Measurements from ENCODE around the gene GSDME. TPM values are rescaled to one million over a fixed set of nuclear protein-coding genes. Genes with fewer than 3 reads are reported as not detected.
A peak's percentile ranks its signal among the peaks of the same experiment; 100 is the strongest.

GSDME gene
- total RNA-seq, 1 donor from 2014 or later = 23.6 TPM

DNA sequence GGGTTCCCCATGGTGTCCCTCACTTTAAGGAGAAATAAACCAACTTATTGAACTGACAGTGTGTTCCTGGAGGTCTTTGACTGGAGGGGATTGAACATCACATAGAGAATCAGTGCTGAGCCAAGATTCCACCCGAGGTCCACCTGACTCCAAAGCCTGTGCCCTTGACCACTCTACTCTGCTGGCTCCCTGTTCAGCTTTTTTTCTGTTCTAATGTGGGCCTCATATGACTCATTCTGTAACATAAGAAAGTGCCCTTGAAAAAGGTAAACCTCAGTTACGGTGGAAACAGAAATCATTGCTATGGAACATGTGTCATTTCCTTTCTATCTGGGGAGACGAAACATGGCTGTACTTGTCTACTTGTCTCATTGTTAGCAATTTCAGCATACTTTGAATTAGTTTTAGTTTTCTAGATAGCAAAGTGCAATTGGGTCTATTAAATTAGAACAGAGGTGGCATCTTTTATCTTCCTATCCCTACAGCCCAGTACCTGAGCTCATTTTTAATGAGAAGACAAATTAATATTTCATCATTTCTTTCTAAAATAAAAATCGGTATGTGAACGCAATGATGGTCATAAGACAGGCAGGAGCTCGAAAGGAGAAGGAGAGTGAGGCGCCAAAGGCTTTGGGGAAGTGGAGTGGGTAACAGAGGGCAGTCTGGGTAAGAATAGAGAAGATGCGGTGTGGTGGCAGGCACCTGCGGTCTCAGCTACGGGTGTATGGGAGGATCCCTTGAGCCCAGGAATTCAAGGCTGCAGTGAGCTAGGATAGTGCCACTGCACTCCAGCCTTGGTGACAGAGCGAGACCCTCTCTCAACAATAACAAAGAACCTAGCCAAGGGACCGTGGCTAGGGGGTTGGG, 1.5 kb downstream of the GSDME start:
- H3K9me3 Mint-ChIP-seq (ENCODE audit: low read depth) = no peaks in the 10 kb centered on the region
- peak overlapping the region; percentile 2 for H3K27ac Mint-ChIP-seq (ENCODE audit: unreplicated experiment)
- no peak for TF ChIP-seq CTCF (IDR thresholded peaks at IDR 0.05)
- peak overlapping the region; percentile 93 for H3K4me3 Mint-ChIP-seq (ENCODE audit: unreplicated experiment)
- H3K36me3 Mint-ChIP-seq (ENCODE audit: low read depth) = no peaks in the 10 kb centered on the region
- no peak for DNase-seq (ENCODE audit: low spot score)
- peaks cover 35% of the 10 kb centered on the region for H3K4me1 Mint-ChIP-seq (ENCODE audit: low read depth)
- no peaks in the 10 kb centered on the region for H3K27me3 Mint-ChIP-seq (ENCODE audit: low read depth)

GRCh38 chr7:24754906-24755506, 2.3 kb downstream of the GSDME start:
- Mint-ChIP-seq H3K4me1 (ENCODE audit: low read depth) (peaks cover 35% of the 10 kb centered on the region), H3K9me3 (ENCODE audit: low read depth) (no peaks in the 10 kb centered on the region), H3K27ac (ENCODE audit: unreplicated experiment) (peak overlapping the region; percentile 0), H3K36me3 (ENCODE audit: low read depth) (no peaks in the 10 kb centered on the region), H3K4me3 (ENCODE audit: unreplicated experiment) (no peak overlapping the region), H3K27me3 (ENCODE audit: low read depth) (no peaks in the 10 kb centered on the region)
- no peak for TF ChIP-seq CTCF (IDR thresholded peaks at IDR 0.05)
- DNase-seq (ENCODE audit: low spot score) = no peak

DNA sequence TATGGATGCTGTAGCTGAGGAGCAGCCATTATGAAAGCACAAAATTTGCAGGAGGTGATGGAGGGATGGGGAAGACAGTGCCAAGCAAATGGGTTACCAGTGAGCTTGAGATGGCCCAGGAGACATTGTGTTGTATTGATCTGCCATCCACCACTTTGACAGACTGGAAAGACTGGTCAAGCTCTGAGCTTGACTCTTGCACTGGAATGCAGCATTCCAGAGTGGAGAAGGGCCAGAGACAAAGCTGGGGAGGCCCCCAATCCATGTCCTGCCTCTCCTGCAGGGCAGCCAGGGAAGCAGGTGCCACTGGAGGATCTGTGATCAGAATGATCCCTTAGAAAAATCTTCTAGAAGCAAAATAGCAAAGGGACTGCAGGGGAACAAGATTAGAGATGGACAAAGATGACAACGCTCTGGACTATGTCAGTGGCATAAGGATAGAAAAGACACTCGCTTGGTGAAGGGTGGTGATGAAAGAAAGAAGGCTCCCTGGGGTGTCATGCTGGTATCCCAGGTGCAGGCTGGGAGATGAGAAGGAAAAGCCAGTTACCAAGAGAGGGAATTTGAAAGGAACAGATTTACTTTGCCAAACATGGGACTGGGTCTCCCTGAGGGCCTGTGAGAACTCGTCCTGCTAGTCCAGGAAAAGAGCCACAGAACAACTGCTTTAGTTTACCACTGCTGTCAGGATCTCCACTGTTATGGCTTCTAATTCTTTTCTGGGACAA, 5.0 kb downstream of the GSDME start:
- peaks cover 1% of the 10 kb centered on the region for H3K36me3 Mint-ChIP-seq (ENCODE audit: low read depth)
- H3K4me3 Mint-ChIP-seq (ENCODE audit: unreplicated experiment) = no peak overlapping the region
- H3K4me1 Mint-ChIP-seq (ENCODE audit: low read depth) = peaks cover 30% of the 10 kb centered on the region
- DNase-seq (ENCODE audit: low spot score) = no peak
- TF ChIP-seq CTCF (IDR thresholded peaks at IDR 0.05) = no peak
- H3K27ac Mint-ChIP-seq (ENCODE audit: unreplicated experiment) = no peak overlapping the region
- H3K9me3 Mint-ChIP-seq (ENCODE audit: low read depth) = no peaks in the 10 kb centered on the region
- no peaks in the 10 kb centered on the region for H3K27me3 Mint-ChIP-seq (ENCODE audit: low read depth)

DNA sequence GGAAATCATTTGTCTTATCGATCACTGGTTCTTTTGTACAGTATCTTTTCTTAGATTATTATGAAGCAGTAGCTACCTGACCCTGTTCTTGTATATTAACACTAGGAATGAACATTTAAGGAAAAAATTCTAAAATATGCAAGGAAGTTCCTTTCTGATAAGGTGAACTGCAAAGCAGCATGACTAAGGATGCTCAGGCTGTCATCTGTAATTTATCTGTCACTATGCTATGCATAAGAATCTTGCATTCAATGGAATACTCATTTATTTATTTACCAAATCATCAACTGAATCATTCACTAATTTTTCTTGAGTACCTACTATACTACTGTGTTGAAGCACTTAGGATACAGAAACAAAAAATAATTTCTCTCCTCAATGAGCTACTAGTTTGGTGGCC, 5.8 kb downstream of the GSDME start:
- peaks cover 27% of the 10 kb centered on the region for H3K4me1 Mint-ChIP-seq (ENCODE audit: low read depth)
- H3K4me3 Mint-ChIP-seq (ENCODE audit: unreplicated experiment) = no peak overlapping the region
- TF ChIP-seq CTCF (IDR thresholded peaks at IDR 0.05) = no peak
- DNase-seq (ENCODE audit: low spot score) = no peak
- no peak overlapping the region for H3K27ac Mint-ChIP-seq (ENCODE audit: unreplicated experiment)
- no peaks in the 10 kb centered on the region for H3K9me3 Mint-ChIP-seq (ENCODE audit: low read depth)
- peaks cover 5% of the 10 kb centered on the region for H3K36me3 Mint-ChIP-seq (ENCODE audit: low read depth)
- H3K27me3 Mint-ChIP-seq (ENCODE audit: low read depth) = no peaks in the 10 kb centered on the region

DNA sequence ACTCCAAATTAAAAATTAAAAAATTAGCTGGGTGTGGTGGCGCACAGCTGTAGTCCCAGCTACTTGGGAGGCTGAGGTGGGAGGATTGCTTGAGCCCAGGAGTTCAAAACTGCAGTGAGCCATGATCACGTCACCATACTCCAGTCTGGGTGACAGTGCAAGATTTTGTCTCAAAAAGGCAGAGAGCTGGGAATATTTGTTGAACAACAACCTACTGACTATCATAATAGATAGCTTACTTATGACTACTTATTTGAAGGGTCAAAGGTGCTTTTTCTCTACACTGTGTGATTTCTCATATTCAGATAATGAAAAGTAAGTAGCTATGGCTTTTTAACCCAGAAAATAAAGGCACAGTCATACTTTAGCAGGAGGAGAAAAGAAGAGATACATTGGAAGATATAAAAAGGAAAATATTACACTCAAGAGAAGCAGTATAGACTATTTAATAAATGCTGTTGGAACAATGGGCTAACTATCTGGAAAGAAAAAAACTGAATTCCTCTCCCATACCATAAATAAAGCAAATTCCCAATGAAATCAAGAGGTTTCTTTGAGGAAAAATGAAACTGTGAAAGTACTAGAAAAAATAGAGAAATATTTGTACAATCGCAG, 6.7 kb downstream of the GSDME start:
- Mint-ChIP-seq H3K4me3 (ENCODE audit: unreplicated experiment) (no peak overlapping the region), H3K4me1 (ENCODE audit: low read depth) (peaks cover 18% of the 10 kb centered on the region), H3K36me3 (ENCODE audit: low read depth) (peaks cover 5% of the 10 kb centered on the region), H3K27me3 (ENCODE audit: low read depth) (no peaks in the 10 kb centered on the region), H3K27ac (ENCODE audit: unreplicated experiment) (no peak overlapping the region), H3K9me3 (ENCODE audit: low read depth) (no peaks in the 10 kb centered on the region)
- no peak for TF ChIP-seq CTCF (IDR thresholded peaks at IDR 0.05)
- DNase-seq (ENCODE audit: low spot score) = no peak
